Natural killer cell (primary cell): ENCODE data around the gene C1QB. TPM values are rescaled to one million over a fixed set of nuclear protein-coding genes. Genes with fewer than 3 reads are reported as not detected.

Source experiments
- ATAC-seq, 3 donors: fragments of 150-1000 bp in 2 of 3; fragments of 200-7000 bp in 1 of 3; cut with Tn5 transposase; 1 replicate in 1 of 3; 2 replicates in 2 of 3; pipeline ENCODE4 v1.10.0; 2021; ENCODE audit warnings: mild to moderate bottlenecking in 2 of 3, moderate library complexity in 2 of 3
- DNase-seq, 2 donors: peaks; one replicate each; pipeline versions ENCODE4 v3.0.0 to v3.0.0-alpha.2; 2013 to 2021; ENCODE audit warnings: mixed read lengths in 1 of 2
- H3K27ac ChIP-seq: one replicate; pipeline ENCODE4 v1.5.1; 2013; ENCODE audit warnings: mild to moderate bottlenecking, low read length
- H3K27me3 ChIP-seq: one replicate; pipeline ENCODE4 v1.6.1; 2013; ENCODE audit warnings: low read length; ENCODE audit not compliant: control insufficient read depth, insufficient read depth
- H3K36me3 ChIP-seq: one replicate; pipeline ENCODE4 v1.6.1; 2013; ENCODE audit warnings: low read length; ENCODE audit not compliant: control insufficient read depth, insufficient read depth
- H3K4me1 ChIP-seq: one replicate; pipeline ENCODE4 v1.6.1; 2013; ENCODE audit warnings: low read length; ENCODE audit not compliant: control insufficient read depth, insufficient read depth
- H3K4me3 ChIP-seq: one replicate; pipeline ENCODE4 v1.5.1; 2013; ENCODE audit warnings: low read length
- H3K9me3 ChIP-seq: one replicate; pipeline ENCODE4 v1.6.1; 2013; ENCODE audit warnings: low read length; ENCODE audit not compliant: control insufficient read depth, insufficient read depth
- H3K27ac Mint-ChIP-seq, 2 donors: one replicate each; pipeline ENCODE4 v1.8.0; 2022; ENCODE audit warnings: mild to moderate bottlenecking in 2 of 2, mixed read lengths in 2 of 2, moderate library complexity in 1 of 2
- H3K27me3 Mint-ChIP-seq, 2 donors: one replicate each; pipeline ENCODE4 v1.8.0; 2022; ENCODE audit warnings: low read depth in 2 of 2, mixed read lengths in 2 of 2
- H3K36me3 Mint-ChIP-seq: one replicate; pipeline ENCODE4 v1.8.0; 2022; ENCODE audit warnings: mixed read lengths
- H3K4me1 Mint-ChIP-seq, 2 donors: one replicate each; pipeline ENCODE4 v1.8.0; 2022; ENCODE audit warnings: mixed read lengths in 2 of 2
- H3K4me3 Mint-ChIP-seq: one replicate; pipeline ENCODE4 v1.8.0; 2022; ENCODE audit warnings: mild to moderate bottlenecking, moderate library complexity, mixed read lengths
- H3K9me3 Mint-ChIP-seq, 2 donors: one replicate each; pipeline ENCODE4 v1.8.0; 2022; ENCODE audit warnings: mixed read lengths in 2 of 2
- CTCF ChIP-seq: fragments of 200-600 bp; IDR thresholded peaks from one replicate; pipeline ENCODE4 v1.8.0; 2022; ENCODE audit warnings: antibody characterized with exemption
- WGBS: methylation state at CpG from one replicate; pipeline ENCODE4 v1.1.7; 2013; ENCODE audit warnings: missing lambda C conversion rate; ENCODE audit not compliant: insufficient coverage; 5-methylcytosine and 5-hydroxymethylcytosine counted together
- intact Hi-C: fragments of 100-400 bp; cut with micrococcal nuclease; formaldehyde crosslinking; loops from one replicate; pipeline ENCODE4 v1.14.2; 2022
- total RNA-seq, 4 donors: library from RNA; stranded (reverse); fragments of 120-200 nt in 1 of 4; gene quantifications; one replicate each; pipeline versions ENCODE4 v1.2.3 to v1.2.4, GENCODE V29; 2013 to 2022

The C1QB gene
- total RNA-seq, 3 donors from 2014 or later (not counting 1 experiment from before 2014, with no cell fraction given) = 0.70 to 1.3 TPM; not detected in 1

- Mint-ChIP-seq H3K4me3 (no peak overlapping the region), H3K36me3 (no peaks in the 10 kb centered on the region), H3K27ac (no peak overlapping the region), H3K9me3 (no peaks in the 10 kb centered on the region), H3K27me3 (peaks cover 16 to 29% of the 10 kb centered on the region in 2 donors), H3K4me1 (no peaks in the 10 kb centered on the region)
- DNase-seq = no peak
- intact Hi-C loops = no loop called here
- Histone ChIP-seq H3K27ac (no peak overlapping the region), H3K27me3 (no peaks in the 10 kb centered on the region), H3K9me3 (no peaks in the 10 kb centered on the region), H3K4me1 (no peaks in the 10 kb centered on the region), H3K36me3 (no peaks in the 10 kb centered on the region), H3K4me3 (no peak overlapping the region)
- ATAC-seq = no peak
- TF ChIP-seq CTCF = no peak
Observed at GRCh38 chr1:22688466-22688865, 35.4 kb downstream of the C1QB start.

DNA sequence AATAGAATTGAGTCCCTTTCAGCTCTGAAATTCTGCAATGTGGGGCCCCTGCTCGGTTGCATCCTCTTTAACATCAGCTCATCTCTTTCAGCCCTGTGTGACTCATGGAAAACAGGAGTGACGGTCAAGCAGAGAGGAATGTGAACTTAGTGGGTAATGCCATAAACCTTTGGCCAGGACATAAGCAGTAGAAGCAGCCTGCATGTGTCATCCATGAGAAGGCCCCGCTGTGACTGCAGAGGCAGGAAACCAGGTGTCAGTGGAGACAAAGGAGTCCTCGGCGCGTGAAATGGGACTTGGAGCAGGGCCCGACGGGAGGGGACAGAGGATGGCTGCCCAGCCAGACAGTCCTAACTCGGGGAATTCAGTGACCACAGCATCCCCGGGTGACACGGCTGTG is 36.5 kb downstream of the C1QB start:
- Histone ChIP-seq H3K27ac (no peak overlapping the region), H3K4me3 (no peak overlapping the region), H3K27me3 (no peaks in the 10 kb centered on the region), H3K9me3 (no peaks in the 10 kb centered on the region), H3K4me1 (no peaks in the 10 kb centered on the region), H3K36me3 (no peaks in the 10 kb centered on the region)
- no peak overlapping the region for H3K27ac Mint-ChIP-seq
- H3K36me3 Mint-ChIP-seq = no peaks in the 10 kb centered on the region
- peaks cover 16 to 20% of the 10 kb centered on the region in 2 donors for H3K27me3 Mint-ChIP-seq
- WGBS = 87% methylated on average over 11 of the region's 11 CpGs
- no peak for TF ChIP-seq CTCF
- no peak overlapping the region for H3K4me3 Mint-ChIP-seq
- intact Hi-C loops = no loop called here
- ATAC-seq = no peak
- no peaks in the 10 kb centered on the region for H3K4me1 Mint-ChIP-seq
- no peak for DNase-seq
- H3K9me3 Mint-ChIP-seq = no peaks in the 10 kb centered on the region

- Histone ChIP-seq H3K27me3 (no peaks in the 10 kb centered on the region), H3K4me1 (no peaks in the 10 kb centered on the region), H3K36me3 (no peaks in the 10 kb centered on the region), H3K9me3 (no peaks in the 10 kb centered on the region), H3K4me3 (no peak overlapping the region), H3K27ac (no peak overlapping the region)
- no peaks in the 10 kb centered on the region for H3K4me1 Mint-ChIP-seq
- H3K9me3 Mint-ChIP-seq = no peaks in the 10 kb centered on the region
- H3K27me3 Mint-ChIP-seq = peaks cover 9 to 13% of the 10 kb centered on the region in 2 donors
- DNase-seq (no peak), ATAC-seq (no peak)
- H3K36me3 Mint-ChIP-seq = no peaks in the 10 kb centered on the region
- no peak for TF ChIP-seq CTCF
- intact Hi-C loops = no loop called here
- 71% methylated on average over 7 of the region's 13 CpGs for WGBS
- H3K4me3 Mint-ChIP-seq = no peak overlapping the region
- no peak overlapping the region for H3K27ac Mint-ChIP-seq
Observed at GRCh38 chr1:22691031-22691753, 38.2 kb downstream of the C1QB start.

DNA sequence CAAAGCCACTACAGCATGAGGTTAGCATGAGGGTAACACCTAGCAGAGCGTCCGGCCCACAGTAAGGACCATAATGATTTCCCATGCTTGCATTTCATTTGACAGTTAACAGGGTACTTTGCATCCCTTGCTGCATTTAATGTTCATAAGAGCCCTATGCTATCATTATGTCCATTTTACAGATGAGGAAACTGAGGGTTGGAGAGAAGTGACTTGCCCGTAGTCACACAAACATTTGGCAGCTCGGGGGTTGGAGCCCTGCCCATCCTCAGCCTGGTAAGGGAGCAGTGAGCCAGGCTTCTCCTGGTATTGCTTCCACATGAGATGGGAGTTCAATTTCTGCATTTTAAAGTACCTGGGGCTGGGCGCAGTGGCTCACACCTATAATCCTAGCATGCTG is 41.1 kb downstream of the C1QB start:
- WGBS = 87% methylated on average over 5 of the region's 5 CpGs
- intact Hi-C loops = no loop called here
- Mint-ChIP-seq H3K27me3 (peaks cover 0 to 4% of the 10 kb centered on the region in 2 donors), H3K27ac (no peak overlapping the region), H3K4me1 (no peaks in the 10 kb centered on the region), H3K4me3 (no peak overlapping the region), H3K36me3 (no peaks in the 10 kb centered on the region), H3K9me3 (no peaks in the 10 kb centered on the region)
- no peaks in the 10 kb centered on the region for H3K9me3 ChIP-seq
- DNase-seq = no peak
- H3K36me3 ChIP-seq = no peaks in the 10 kb centered on the region
- no peaks in the 10 kb centered on the region for H3K4me1 ChIP-seq
- H3K4me3 ChIP-seq = no peak overlapping the region
- H3K27ac ChIP-seq = no peak overlapping the region
- H3K27me3 ChIP-seq = no peaks in the 10 kb centered on the region
- ATAC-seq = no peak
- no peak for TF ChIP-seq CTCF
